ENCODE results near the gene BCL2L12.

BCL2L12 gene

DNA sequence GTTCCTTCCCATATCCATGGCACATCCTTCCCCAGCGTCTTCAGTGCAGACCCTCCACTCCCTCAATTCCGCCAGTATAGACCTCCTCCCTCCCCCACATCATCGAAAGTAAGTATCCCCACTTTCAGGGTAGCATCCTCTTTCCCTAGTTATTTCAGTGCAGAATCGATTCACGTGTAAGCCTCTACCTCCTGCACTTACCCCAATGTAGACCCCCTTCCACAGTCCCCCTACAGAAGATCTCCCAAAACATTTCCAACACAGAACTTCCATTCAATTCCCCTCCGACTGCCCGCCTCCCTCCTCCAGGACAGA lies 740 bp upstream of the BCL2L12 start:
- DNase-seq, result no peak

DNA sequence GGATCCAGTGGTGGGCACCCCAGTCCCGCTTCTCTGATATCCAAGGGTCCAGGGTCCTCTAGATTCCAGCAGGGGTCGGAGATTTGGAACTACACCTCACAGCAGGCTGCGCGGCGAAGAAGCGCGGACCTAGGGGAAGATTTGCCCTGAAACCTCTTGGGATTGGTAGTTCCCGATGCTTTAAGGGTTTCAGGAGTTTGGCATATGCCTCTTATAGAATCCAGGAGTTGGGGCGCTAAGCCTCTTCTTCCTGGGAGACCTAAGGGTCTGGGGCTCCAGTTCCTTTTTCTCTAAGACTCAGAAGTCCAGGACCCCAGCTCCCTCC lies 349 bp downstream of the BCL2L12 start:
- DNase-seq, result no peak

DNA sequence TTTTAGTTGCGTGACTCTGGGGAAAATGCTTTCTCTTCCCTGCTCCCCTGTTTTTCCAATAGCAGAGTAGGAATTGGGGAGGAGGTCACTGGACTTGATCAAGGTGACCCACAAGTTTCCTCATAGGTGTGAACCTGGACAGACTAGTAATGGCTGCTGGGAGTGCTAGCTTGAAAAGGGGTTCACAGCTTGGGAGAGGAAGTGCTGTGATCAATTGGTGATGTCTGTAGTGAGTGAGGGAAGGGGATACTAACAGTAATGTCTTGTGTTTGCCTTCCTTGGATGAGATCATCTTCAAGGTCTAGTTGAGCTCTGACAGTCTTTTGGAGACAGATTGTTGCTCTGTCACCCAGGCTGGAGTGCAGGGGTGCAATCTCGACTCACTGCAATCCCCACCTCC lies 1.7 kb downstream of the BCL2L12 start:
- DNase-seq, result no peak

DNA sequence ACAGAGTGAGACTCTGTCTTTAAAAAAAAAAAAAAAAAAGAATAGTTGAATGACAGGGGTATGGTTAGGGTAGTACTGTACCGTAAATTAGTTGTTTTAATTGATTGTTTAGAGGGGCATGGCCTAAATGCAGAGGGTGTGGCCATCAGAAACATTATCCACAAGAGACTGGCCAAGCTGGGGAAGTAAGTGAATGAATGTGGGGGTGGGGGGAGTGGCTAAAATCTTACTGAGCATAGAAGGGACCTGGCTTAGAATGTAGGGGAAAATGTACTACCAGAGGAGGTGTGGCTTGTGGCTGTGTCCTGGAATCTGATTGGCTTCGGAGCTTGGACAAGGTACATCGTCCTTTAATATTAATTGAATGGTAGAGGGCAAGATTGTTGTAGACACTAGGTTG lies 3.8 kb downstream of the BCL2L12 start:
- DNase-seq, result no peak

DNA sequence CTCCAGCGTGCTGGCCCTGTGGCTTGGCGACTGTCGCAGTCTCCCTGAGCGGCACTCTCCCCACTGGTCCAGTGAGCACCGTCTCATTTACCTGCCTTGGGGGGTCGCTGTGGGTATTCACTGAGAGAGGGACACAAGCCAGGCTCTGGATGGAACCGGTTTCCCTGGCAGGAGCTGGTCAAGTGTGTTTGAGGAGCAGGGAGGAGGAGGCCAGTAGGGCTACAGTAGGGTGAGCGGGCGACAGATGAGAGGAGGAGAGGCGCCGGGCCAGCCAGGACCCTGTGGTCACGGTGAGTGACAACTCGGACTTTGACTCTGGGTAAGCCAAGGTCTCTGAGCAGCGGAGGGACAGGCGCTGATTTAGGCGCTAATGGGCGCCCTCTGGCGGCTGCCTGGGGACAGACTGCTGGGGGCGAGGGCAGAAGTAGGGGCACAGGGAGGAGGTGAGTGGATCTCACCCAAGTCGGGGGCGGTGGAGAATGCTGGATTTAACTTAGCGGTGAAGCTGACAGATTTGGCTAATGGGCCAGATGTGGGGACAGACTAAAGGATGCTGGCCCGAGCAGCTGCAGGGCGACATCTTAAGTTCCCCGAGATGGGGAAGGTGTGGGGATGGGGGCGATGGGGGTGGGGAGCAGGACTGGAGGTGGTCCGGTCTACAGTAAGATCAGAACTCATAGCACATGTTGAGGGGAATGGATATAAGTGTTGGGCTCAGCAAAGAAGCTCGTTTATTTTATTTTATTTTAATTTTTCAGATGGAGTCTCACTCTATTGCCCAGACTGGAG lies 6.6 kb downstream of the BCL2L12 start:
- DNase-seq, result peak; percentile 77

DNA sequence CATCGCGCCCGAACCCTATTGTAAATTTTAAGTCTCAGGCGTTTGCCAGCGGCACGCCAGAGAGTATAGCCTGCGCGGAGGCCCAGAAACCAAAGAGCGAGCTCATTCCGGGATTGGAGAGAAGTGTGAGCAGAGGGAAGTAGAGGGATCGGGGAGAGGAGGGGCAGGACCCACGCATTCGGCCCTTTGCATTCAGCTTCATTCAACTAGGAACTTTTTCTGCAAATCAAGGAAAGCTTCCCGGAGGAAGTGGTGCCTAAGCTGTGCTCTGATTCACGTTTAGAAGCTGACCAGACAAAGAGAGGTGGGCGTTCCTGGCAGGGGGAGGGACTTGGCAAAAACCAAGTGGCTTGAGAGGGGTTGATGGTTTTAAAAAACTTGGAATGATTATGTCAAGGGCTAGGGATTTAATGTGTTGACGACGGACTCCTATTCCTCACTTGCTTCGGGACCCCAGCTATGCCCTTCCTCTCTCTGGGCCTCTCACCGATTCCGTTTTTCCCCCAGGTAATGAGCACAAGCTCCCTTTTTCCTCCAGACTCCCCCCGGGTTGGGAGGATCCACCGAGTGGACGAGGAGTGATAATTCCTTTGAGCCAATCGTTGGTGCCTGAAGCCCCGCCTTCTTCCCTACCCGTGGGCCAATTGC lies 10.5 kb downstream of the BCL2L12 start:
- no peak for DNase-seq

DNA sequence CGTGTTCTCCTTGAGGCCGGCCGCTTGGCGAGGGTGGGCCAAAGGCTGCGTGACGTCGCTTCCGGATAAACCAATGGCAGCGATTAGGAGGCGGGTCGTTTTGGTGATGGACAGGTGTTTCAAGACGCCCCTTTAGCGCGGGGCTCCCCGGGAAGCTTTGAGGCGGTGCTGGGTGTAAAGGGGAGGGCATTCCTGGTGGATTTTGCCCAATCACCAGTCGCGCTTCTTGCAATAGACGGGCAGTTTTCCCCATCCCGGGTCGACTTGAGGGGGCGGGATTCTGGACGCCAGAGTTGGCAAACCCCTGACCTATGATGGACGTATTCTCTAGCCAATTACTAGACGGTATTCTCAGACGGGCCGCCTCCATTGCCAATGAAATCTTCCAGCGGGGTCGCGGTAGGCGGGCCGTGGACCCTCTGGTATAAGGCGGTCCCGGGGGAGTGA lies 11.1 kb downstream of the BCL2L12 start:
- peak; percentile 98 for DNase-seq

DNA sequence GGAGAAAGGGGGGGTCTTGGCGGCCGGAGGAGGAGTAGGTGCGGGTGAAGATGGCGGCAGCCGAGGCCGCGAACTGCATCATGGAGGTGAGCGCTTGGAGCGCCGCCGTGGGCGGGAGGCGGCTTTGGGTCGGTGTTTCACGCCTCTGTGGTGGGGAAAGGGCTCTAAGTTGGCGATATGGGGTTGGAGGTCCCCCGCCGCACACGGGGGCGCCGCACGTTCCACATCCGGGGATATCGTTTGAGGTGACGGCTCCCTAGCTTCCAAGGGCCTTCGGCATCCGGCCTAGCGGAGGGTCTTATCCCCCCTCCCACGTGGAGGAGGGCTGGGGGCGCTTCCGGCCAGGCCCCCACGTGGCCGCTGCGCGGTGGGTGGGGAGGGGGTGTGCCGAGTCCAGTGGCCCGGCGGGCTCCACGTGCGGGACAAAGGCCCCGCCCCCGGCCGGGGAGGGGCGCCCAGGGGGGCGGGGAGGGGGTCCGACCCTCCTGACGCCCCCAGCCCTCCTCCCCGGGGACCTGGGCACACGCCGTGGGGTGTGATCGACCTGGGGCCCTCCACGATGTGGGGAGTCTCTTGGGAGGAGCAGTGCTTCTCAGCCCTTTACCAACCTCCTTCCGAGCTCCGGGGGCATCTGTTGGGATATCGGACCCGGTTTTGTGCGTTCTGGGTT lies 11.6 kb downstream of the BCL2L12 start, which contains the start of gene PRMT1:
TSS of gene PRMT1 (plus strand) at position 41 of the 670 bp plus-strand sequence. CDS start at position 51, 10 bp downstream.
- DNase-seq, result peak; percentile 35

DNA sequence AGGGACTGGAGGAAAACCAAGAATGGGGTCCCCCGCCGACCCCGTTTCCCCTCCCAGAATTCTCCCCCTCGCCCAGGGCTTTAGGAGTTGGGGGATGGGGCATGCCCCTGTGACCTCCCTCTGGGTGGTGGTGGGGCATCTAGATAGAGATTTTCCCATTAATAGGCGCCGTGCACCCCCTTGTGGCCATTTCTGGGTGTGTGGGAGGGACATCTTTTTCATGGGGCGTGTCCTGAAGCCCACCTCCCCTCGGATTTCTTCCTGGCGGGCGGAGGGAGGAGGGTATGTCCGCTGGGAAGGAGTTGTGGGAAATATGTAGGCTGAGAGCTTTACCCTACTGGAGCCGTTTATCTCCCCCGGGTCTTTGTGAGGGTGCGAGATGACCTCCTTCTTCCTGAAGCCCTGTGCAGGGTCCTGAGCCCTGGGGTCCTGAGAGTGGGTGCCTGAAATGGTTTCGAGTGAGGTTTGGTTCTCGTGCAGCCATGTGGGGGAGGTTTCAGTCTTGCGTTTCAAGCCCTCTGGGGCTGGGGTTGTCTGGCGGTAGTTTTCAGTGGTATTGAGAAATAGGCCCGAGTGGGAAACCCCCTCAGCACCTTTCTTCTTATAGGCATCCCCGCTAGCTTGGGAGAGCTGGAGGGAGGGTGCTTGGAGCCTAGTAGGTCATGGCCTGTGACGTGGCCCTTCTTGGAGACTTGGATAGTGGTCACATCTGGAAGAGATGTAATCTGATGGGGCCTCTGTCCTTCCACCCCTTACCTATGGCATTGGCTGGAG lies 12.4 kb downstream of the BCL2L12 start:
- DNase-seq, result peak; percentile 77

DNA sequence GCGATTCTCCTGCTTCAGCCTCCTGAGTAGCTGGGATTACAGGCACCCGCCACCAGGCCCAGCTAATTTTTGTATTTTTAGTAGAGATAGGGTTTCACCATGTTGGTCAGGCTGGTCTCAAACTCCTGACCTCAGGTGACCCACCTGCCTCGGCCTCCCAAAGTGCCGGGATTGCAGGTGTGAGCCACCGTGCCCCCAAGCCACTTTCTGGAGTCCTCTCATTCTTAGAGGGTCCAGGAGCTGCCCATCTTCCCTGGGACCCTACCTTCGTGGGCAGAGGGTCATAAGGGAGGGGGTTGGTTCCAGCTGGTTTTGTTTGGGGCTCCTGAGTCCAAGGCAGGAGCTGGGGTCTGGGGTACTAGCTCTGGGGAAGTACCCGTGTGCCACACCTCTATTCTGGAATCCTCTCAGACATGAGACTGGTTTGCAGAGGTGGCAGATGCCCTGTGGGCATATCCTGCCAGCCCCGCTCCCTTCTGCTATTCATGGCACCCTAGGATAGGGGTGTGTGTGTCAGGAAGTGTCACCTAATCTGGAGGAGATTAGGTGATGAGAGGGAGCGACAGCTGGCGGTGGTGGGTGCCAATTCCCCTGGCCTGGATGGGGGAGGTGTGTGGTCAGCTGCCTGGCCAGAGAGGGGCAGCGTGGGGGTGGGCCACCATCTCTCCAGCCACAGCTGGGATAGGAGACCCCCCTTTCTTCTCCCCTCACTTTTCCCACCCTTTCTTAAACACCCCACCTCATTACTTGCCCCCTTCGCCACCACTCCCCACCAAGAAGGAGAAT lies 13.4 kb downstream of the BCL2L12 start:
- DNase-seq, result no peak

DNA sequence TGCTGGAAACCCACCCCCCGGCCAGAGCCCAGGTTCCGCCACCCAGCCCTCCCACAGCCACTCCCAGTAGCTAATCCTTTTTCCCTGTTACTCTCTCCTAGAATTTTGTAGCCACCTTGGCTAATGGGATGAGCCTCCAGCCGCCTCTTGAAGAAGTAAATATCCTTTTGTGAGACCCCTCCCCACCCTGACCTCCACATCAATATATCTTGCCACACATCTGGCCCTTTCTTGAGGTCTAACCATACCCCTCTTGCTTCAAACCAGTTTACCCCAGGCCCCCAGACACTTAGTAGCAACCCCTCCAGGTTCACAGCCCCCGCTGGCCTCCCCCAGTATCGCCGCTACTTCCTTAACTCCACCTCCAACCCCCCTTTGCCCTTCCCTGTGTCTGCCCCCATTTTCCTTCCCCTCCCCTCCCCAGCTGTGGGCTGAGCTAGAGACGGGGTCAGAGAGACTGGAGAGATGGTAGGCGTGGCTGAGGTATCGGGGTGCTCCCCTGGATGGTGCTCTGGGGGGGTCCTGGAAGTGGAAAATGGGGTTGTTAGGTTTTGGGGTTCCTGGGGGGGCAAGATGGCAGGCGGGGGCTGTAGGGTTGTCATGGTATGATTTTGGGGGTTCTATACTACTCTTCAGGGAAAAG lies 14.2 kb downstream of the BCL2L12 start:
- DNase-seq, result no peak

DNA sequence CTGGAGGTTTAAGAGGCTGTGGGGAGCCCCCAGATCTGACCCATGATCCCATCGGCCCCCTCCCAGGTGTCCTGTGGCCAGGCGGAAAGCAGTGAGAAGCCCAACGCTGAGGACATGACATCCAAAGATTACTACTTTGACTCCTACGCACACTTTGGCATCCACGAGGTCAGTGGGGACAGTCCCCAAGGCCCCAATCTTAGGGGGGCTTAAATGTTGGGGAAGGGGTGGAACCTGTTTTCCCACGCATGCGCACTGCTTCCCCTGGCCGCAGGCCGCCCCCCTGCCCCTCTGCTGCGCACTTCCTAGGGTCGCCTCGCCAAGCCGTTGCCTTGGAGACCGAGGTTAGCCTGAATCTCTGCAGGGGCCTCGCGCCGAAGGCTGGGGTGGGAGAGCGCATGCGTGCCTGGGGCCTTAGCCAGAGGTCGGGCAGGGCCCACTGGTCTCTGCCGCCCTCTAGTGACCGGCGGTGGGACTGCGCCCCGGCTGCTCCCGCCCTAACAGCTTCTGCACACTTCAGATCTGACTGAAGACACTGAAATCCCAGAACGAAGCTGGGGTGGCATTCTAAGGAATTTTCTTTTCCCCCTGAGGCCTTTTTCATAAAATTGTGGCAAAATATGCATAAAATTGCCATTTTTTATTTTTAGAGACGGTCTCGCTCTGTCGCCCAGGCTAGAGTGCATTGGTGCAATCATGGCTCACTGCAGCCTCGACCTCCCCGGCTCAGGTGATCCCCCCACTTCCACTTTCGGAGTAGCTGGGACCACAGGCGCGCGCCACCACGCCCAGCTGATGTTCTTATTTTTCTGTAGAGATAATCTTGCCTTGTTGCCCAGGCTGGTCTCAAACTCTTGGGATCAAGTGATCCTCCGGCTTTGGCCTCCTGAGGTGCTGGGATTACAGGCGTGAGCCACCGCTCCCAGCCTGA lies 15.0 kb downstream of the BCL2L12 start:
- peak; percentile 96 for DNase-seq

DNA sequence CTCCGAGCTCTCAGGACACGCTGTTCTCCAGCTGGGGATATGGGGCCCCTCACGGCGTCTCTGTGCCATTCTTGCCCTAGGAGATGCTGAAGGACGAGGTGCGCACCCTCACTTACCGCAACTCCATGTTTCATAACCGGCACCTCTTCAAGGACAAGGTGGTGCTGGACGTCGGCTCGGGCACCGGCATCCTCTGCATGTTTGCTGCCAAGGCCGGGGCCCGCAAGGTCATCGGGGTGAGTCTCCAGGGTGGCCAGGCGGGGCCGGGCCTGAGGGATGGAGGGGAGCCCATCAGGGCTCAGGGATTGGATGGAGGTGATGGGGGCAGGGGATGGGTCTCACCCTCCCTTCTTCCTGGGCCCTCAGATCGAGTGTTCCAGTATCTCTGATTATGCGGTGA lies 16.1 kb downstream of the BCL2L12 start:
- no peak for DNase-seq

DNA sequence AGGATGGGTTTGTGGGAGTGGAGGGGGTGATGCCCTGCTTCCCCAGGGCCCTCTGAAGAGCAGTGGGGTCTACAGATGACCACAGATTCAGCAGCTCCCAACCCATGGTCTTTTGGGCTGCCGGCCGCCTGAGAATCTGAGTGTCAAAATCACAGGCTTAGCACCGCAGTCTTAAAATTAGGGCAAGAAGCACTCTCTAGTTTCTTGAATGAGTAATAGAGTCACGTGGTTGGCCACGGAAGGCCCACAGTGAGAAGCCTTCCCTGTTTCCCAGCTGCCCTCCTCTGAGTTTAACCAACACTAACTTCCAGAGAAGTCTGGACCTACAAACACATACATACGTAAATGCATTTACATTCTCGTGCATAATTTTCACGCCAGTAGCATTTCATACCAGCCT lies 16.5 kb downstream of the BCL2L12 start:
- DNase-seq, result no peak

DNA sequence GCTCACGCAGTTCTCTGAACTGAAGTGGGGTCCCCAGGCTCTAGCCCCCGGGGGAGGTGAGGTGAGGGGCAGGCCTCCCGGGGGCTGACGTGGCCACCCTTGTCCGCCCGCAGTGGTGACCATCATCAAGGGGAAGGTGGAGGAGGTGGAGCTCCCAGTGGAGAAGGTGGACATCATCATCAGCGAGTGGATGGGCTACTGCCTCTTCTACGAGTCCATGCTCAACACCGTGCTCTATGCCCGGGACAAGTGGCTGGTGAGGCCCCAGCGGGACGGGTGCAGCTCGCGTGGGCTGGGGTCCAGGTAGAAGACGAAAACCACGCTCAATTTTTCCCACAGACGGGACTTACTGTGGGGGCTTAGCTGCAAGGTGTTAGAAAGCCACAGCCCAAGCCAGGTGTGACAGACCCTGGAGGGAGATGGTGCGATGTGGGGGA lies 18.1 kb downstream of the BCL2L12 start:
- no peak for DNase-seq

DNA sequence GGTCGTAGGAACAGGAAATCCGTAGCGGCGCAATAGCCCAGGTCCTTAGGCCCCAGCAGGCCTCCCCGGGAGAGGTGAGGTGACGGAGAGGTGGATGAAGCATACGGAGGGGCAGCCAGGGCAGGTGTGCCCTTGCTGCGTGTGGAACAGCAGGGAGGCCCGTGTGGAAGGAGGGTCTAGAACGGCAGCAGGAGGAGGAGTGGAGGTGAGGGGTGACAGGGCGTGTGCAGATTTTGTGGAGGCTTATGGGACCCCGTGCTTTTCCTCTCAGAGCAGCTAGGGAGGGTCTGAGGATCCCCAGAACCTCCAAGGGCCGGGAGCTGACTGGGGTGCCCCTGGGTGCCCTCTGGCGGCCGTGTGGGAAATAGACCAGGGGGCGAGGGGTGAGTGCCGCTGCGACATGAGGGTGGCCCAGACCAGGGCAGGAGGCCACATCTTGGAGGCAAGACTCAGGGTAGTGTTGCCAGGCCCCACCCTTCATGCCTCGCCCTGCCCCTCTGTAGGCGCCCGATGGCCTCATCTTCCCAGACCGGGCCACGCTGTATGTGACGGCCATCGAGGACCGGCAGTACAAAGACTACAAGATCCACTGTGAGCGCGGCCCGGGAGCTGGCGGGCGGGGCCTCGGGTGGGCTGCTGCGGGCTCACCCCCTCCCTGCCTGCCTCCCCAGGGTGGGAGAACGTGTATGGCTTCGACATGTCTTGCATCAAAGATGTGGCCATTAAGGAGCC lies 18.7 kb downstream of the BCL2L12 start:
- no peak for DNase-seq

DNA sequence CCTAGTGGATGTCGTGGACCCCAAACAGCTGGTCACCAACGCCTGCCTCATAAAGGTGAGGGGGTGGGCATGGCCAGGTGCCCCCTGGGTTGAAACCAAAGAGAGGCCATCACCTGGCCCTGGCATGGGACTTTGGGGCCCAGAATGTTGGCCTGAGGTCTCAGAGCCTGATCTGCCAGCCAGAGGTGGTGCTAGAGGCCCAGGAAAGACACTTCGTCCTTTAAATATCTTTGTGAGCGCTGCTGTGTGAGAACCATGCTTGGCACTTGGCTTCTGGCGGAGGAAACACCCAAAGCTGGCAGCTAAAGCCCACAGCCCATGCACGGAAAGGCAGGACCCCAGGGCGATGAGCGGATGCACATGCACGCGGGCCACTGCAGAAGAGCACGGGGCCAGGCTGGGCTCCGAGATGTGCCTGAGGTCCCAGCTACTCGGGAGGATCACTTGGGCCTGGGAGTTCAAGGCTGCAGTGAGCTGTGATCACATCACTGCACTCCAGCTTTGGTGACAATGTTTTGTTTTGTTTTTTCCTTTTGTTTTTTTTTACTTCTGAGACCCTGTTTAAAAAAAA lies 19.3 kb downstream of the BCL2L12 start:
- no peak for DNase-seq

DNA sequence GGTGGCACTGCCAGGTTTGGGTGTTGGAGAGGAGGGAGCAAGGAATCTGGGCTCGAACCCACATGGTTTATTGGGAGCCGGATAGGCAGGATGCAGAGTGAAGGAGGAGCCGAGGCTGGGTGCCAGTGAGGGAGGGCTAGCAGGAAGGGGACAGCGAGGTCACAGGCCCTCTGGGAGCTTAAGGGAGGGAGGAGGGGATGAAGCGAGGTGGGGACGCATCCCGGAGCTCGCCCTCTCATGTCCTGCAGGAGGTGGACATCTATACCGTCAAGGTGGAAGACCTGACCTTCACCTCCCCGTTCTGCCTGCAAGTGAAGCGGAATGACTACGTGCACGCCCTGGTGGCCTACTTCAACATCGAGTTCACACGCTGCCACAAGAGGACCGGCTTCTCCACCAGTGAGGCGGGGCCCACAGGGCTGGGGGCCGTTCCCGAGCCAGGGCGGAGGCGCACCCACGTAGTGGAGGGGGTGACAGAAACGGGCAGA lies 20.2 kb downstream of the BCL2L12 start:
- DNase-seq, result no peak

DNA sequence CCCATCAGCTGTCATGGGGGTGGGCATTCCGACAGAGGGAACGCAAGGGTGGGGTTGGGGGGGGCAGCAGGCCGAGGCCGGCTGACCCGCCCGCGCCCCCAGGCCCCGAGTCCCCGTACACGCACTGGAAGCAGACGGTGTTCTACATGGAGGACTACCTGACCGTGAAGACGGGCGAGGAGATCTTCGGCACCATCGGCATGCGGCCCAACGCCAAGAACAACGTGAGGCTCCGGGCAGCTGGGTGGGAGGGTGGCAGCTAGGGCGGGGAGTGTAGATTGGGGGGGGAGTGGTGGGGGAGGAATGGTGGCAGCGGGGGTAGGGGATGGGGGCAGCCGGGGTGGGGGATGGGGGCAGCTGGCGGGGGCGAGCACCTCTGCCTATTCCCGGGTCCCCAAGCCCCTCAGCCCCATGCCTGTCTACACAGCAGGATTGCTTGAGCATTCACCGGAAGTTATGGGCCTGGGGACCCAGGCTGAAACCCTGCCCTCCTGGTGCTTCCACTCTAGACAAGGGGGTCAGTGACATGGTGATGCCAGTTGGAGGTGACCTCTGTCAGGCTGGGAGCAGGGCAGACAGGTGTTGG lies 20.9 kb downstream of the BCL2L12 start:
- no peak for DNase-seq
